HG03103 (cell line): ENCODE data around the gene ERBB4.

ENCODE experiments used
- ATAC-seq: cut with Tn5 transposase; IDR thresholded peaks from one replicate; pipeline ENCODE4 v1.9.1; 2021; ENCODE audit warnings: low read depth; ENCODE audit not compliant: unreplicated experiment

ERBB4 gene

GRCh38 chr2:211455216-211455841 is 1083.3 kb downstream of the ERBB4 start:
- no peak for ATAC-seq

GRCh38 chr2:211454679-211455078 is 1083.9 kb downstream of the ERBB4 start:
- no peak for ATAC-seq

- no peak for ATAC-seq
Measured at GRCh38 chr2:211453311-211453887, 1085.2 kb downstream of the ERBB4 start.

- ATAC-seq = no peak
Measured at GRCh38 chr2:211451642-211452041, 1087.0 kb downstream of the ERBB4 start.

- no peak for ATAC-seq
Measured at GRCh38 chr2:211449819-211450218, 1088.8 kb downstream of the ERBB4 start.

GRCh38 chr2:211447548-211447947 is 1091.1 kb downstream of the ERBB4 start:
- no peak for ATAC-seq

- no peak for ATAC-seq
Measured at GRCh38 chr2:211440107-211440506, 1098.5 kb downstream of the ERBB4 start.

GRCh38 chr2:211439011-211439410 is 1099.6 kb downstream of the ERBB4 start:
- ATAC-seq = no peak

GRCh38 chr2:211437396-211437795 is 1101.2 kb downstream of the ERBB4 start:
- no peak for ATAC-seq

GRCh38 chr2:211436182-211436581 is 1102.4 kb downstream of the ERBB4 start:
- no peak for ATAC-seq

- ATAC-seq = no peak
Measured at GRCh38 chr2:211435331-211435730, 1103.3 kb downstream of the ERBB4 start.

GRCh38 chr2:211434773-211435172 is 1103.8 kb downstream of the ERBB4 start:
- no peak for ATAC-seq

GRCh38 chr2:211429256-211429920 is 1109.2 kb downstream of the ERBB4 start:
- no peak for ATAC-seq

- ATAC-seq = no peak
Measured at GRCh38 chr2:211426240-211426639, 1112.4 kb downstream of the ERBB4 start.

GRCh38 chr2:211423018-211423417 is 1115.6 kb downstream of the ERBB4 start:
- no peak for ATAC-seq

- ATAC-seq = no peak
Measured at GRCh38 chr2:211417544-211417943, 1121.1 kb downstream of the ERBB4 start.

- no peak for ATAC-seq
Measured at GRCh38 chr2:211416373-211416772, 1122.2 kb downstream of the ERBB4 start.

GRCh38 chr2:211413746-211414145 is 1124.9 kb downstream of the ERBB4 start:
- no peak for ATAC-seq

- no peak for ATAC-seq
Measured at GRCh38 chr2:211408483-211408891, 1130.1 kb downstream of the ERBB4 start.

- ATAC-seq = no peak
Measured at GRCh38 chr2:211407076-211407475, 1131.5 kb downstream of the ERBB4 start.

GRCh38 chr2:211405036-211405435 is 1133.6 kb downstream of the ERBB4 start:
- no peak for ATAC-seq

- no peak for ATAC-seq
Measured at GRCh38 chr2:211404098-211404497, 1134.5 kb downstream of the ERBB4 start.
